Activated naive CD4-positive, alpha-beta T cell treated with anti-CD3 and anti-CD28 coated beads for 36 hours (primary cell): Measurements from ENCODE around the gene OGFRL1. TPM values are rescaled to one million over a fixed set of nuclear protein-coding genes. Genes with fewer than 3 reads are reported as not detected.

Source experiments
- CTCF ChIA-PET: fragments of 350-600 bp; sonication (Branson Sonifier 250); formaldehyde crosslinking; loops from one replicate; lab custom pipeline; 2021; ENCODE audit warnings: antibody characterized with exemption; lab: Charles Lee
- DNase-seq: peaks from one replicate; pipeline ENCODE4 v3.0.0-alpha.2; 2020
- H3K27ac Mint-ChIP-seq: one replicate; pipeline ENCODE4 v1.8.0; 2021; ENCODE audit warnings: mild to moderate bottlenecking, mixed read lengths
- H3K27me3 Mint-ChIP-seq: one replicate; pipeline ENCODE4 v1.8.0; 2021; ENCODE audit warnings: low read depth, mixed read lengths
- H3K36me3 Mint-ChIP-seq: one replicate; pipeline ENCODE4 v1.8.0; 2021; ENCODE audit warnings: low read depth, mixed read lengths
- H3K4me1 Mint-ChIP-seq: one replicate; pipeline ENCODE4 v1.8.0; 2021; ENCODE audit warnings: low read depth, mixed read lengths
- H3K4me3 Mint-ChIP-seq: one replicate; pipeline ENCODE4 v1.8.0; 2021; ENCODE audit warnings: mild to moderate bottlenecking, moderate library complexity, mixed read lengths
- H3K9me3 Mint-ChIP-seq: one replicate; pipeline ENCODE4 v1.8.0; 2021; ENCODE audit warnings: mixed read lengths
- intact Hi-C: fragments of 100-400 bp; cut with micrococcal nuclease; formaldehyde crosslinking; loops from one replicate; pipeline ENCODE4 v1.15.1; 2023
- total RNA-seq, 2 experiments: library from RNA; stranded (reverse); gene quantifications; one replicate each; pipeline ENCODE4 v1.2.3, GENCODE V29; 2021

OGFRL1 gene
- total RNA-seq, 2 experiments from 2014 or later, result 2.6 to 3.1 TPM

GRCh38 chr6:71345476-71346333, 57.1 kb downstream of the OGFRL1 start:
- no peaks in the 10 kb centered on the region for H3K36me3 Mint-ChIP-seq
- no peak overlapping the region for H3K4me3 Mint-ChIP-seq
- H3K27me3 Mint-ChIP-seq, result peaks cover 5% of the 10 kb centered on the region
- no peak overlapping the region for H3K27ac Mint-ChIP-seq
- no peak for DNase-seq
- intact Hi-C loops, result loop anchor here (5.0 kb wide), 1 partner anchor 638 kb away; no protein-coding TSS in a partner anchor
- H3K4me1 Mint-ChIP-seq, result peaks cover 2% of the 10 kb centered on the region
- CTCF ChIA-PET, result interaction anchor here (1.3 kb wide), 2 partner anchors 18 to 156 kb away, joined by 3 read pairs; no protein-coding TSS in a partner anchor
- H3K9me3 Mint-ChIP-seq, result no peaks in the 10 kb centered on the region

GRCh38 chr6:71346334-71346694, 57.7 kb downstream of the OGFRL1 start:
- CTCF ChIA-PET, result interaction anchor here (1.3 kb wide), 1 partner anchor 19 kb away, joined by 3 read pairs; no protein-coding TSS in a partner anchor
- no peaks in the 10 kb centered on the region for H3K36me3 Mint-ChIP-seq
- peaks cover 5% of the 10 kb centered on the region for H3K27me3 Mint-ChIP-seq
- no peak overlapping the region for H3K4me3 Mint-ChIP-seq
- no peak for DNase-seq
- intact Hi-C loops, result loop anchor here (5.0 kb wide), 1 partner anchor 639 kb away; no protein-coding TSS in a partner anchor
- H3K9me3 Mint-ChIP-seq, result no peaks in the 10 kb centered on the region
- H3K4me1 Mint-ChIP-seq, result peaks cover 2% of the 10 kb centered on the region
- H3K27ac Mint-ChIP-seq, result no peak overlapping the region

- CTCF ChIA-PET, result no interaction called here
- DNase-seq, result no peak
- Mint-ChIP-seq H3K9me3 (no peaks in the 10 kb centered on the region), H3K4me3 (no peak overlapping the region), H3K36me3 (no peaks in the 10 kb centered on the region), H3K4me1 (peaks cover 2% of the 10 kb centered on the region), H3K27ac (no peak overlapping the region), H3K27me3 (peaks cover 5% of the 10 kb centered on the region)
- intact Hi-C loops, result loop anchor here (5.0 kb wide), 1 partner anchor 640 kb away; no protein-coding TSS in a partner anchor
Measured at GRCh38 chr6:71347119-71347518, 58.5 kb downstream of the OGFRL1 start.

- CTCF ChIA-PET, result no interaction called here
- H3K4me3 Mint-ChIP-seq, result no peak overlapping the region
- no peaks in the 10 kb centered on the region for H3K36me3 Mint-ChIP-seq
- H3K9me3 Mint-ChIP-seq, result no peaks in the 10 kb centered on the region
- H3K27ac Mint-ChIP-seq, result no peak overlapping the region
- intact Hi-C loops, result loop anchor here (1.0 to 5.0 kb wide), 5 partner anchors 61 to 642 kb away; partner anchors contain the start of gene OGFRL1
- peaks cover 2% of the 10 kb centered on the region for H3K4me1 Mint-ChIP-seq
- DNase-seq, result no peak
- peaks cover 2% of the 10 kb centered on the region for H3K27me3 Mint-ChIP-seq
Measured at GRCh38 chr6:71349395-71349794, 60.8 kb downstream of the OGFRL1 start.

GRCh38 chr6:71349976-71350615, 61.5 kb downstream of the OGFRL1 start:
- DNase-seq, result no peak
- intact Hi-C loops, result loop anchor here (1.0 to 5.0 kb wide), 5 partner anchors 61 to 643 kb away; partner anchors contain the start of gene OGFRL1
- no peak overlapping the region for H3K27ac Mint-ChIP-seq
- H3K9me3 Mint-ChIP-seq, result no peaks in the 10 kb centered on the region
- CTCF ChIA-PET, result interaction anchor here (0.6 to 2.1 kb wide), 4 partner anchors 38 to 164 kb away, joined by 3 to 10 read pairs (median 4); no protein-coding TSS in a partner anchor
- H3K27me3 Mint-ChIP-seq, result no peaks in the 10 kb centered on the region
- H3K4me1 Mint-ChIP-seq, result peaks cover 2% of the 10 kb centered on the region
- H3K36me3 Mint-ChIP-seq, result no peaks in the 10 kb centered on the region
- no peak overlapping the region for H3K4me3 Mint-ChIP-seq

GRCh38 chr6:71351190-71351589, 62.6 kb downstream of the OGFRL1 start:
- no peaks in the 10 kb centered on the region for H3K27me3 Mint-ChIP-seq
- intact Hi-C loops, result no loop called here
- H3K27ac Mint-ChIP-seq, result no peak overlapping the region
- no peaks in the 10 kb centered on the region for H3K9me3 Mint-ChIP-seq
- no peaks in the 10 kb centered on the region for H3K4me1 Mint-ChIP-seq
- DNase-seq, result no peak
- H3K4me3 Mint-ChIP-seq, result no peak overlapping the region
- CTCF ChIA-PET, result interaction anchor here (1.0 to 2.1 kb wide), 2 partner anchors 58 to 161 kb away, joined by 3 to 10 read pairs; no protein-coding TSS in a partner anchor
- no peaks in the 10 kb centered on the region for H3K36me3 Mint-ChIP-seq
